Posterior cingulate gyrus (tissue), 11 donors: ENCODE data around the gene KLHL14.
"Not testable (repeated sequence)": the region's sequence is repeated elsewhere in the genome, so short reads cannot be mapped to it uniquely, and the experiment has no call there.

Source experiments
- DNase-seq, 10 donors: peaks; one replicate each; pipeline versions ENCODE4 v3.0.0 to v3.0.0-alpha.2; 2020 to 2021; ENCODE audit warnings: mixed read lengths in 3 of 10
- intact Hi-C: fragments of 100-400 bp; cut with DNase I; formaldehyde crosslinking; loops from one replicate; pipeline ENCODE4 v1.15.1; 2023

KLHL14 gene

GRCh38 chr18:32772581-32773381 is at the start of gene KLHL14:
KLHL14 (minus strand) TSS chr18:32773023; CDS start chr18:32770591, 2,432 bp downstream.
- no peak for DNase-seq
- intact Hi-C loops = no loop called here

GRCh38 chr18:32822197-32822596 is 49.4 kb upstream of the KLHL14 start:
- intact Hi-C loops = no loop called here
- DNase-seq = peak in 2 of 10 donors; percentile 50 to 62

- no peak for DNase-seq
- intact Hi-C loops = no loop called here
Measured at GRCh38 chr18:32815881-32816280, 43.1 kb upstream of the KLHL14 start.

GRCh38 chr18:32812342-32812741 is 39.5 kb upstream of the KLHL14 start:
- intact Hi-C loops = no loop called here
- no peak for DNase-seq

GRCh38 chr18:32810314-32810713 is 37.5 kb upstream of the KLHL14 start:
- intact Hi-C loops = no loop called here
- no peak for DNase-seq

GRCh38 chr18:32805354-32805753 is 32.5 kb upstream of the KLHL14 start:
- no peak for DNase-seq
- intact Hi-C loops = no loop called here

- no peak for DNase-seq
- intact Hi-C loops = no loop called here
Measured at GRCh38 chr18:32804134-32804888, 31.5 kb upstream of the KLHL14 start.

- DNase-seq = no peak
- intact Hi-C loops = no loop called here
Measured at GRCh38 chr18:32803568-32803967, 30.7 kb upstream of the KLHL14 start.

GRCh38 chr18:32802591-32803451 is 30.0 kb upstream of the KLHL14 start:
- no peak for DNase-seq
- intact Hi-C loops = no loop called here

- no peak for DNase-seq
- intact Hi-C loops = no loop called here
Measured at GRCh38 chr18:32801228-32801627, 28.4 kb upstream of the KLHL14 start.

- no peak for DNase-seq
- intact Hi-C loops = no loop called here
Measured at GRCh38 chr18:32798209-32798960, 25.6 kb upstream of the KLHL14 start.

GRCh38 chr18:32794667-32795066 is 21.8 kb upstream of the KLHL14 start:
- intact Hi-C loops = not testable (repeated sequence)
- peak in 2 of 10 donors; percentile 59 to 79 for DNase-seq

- intact Hi-C loops = no loop called here
- no peak for DNase-seq
Measured at GRCh38 chr18:32779010-32779409, 6.2 kb upstream of the KLHL14 start.

- intact Hi-C loops = no loop called here
- no peak for DNase-seq
Measured at GRCh38 chr18:32777049-32777448, 4.2 kb upstream of the KLHL14 start.

GRCh38 chr18:32776561-32776960 is 3.7 kb upstream of the KLHL14 start:
- intact Hi-C loops = no loop called here
- DNase-seq = no peak

GRCh38 chr18:32775628-32776027 is 2.8 kb upstream of the KLHL14 start:
- no peak for DNase-seq
- intact Hi-C loops = no loop called here

- no peak for DNase-seq
- intact Hi-C loops = no loop called here
Measured at GRCh38 chr18:32773382-32773712, 524 bp upstream of the KLHL14 start.

- peak in 5 of 10 donors; percentile 10 to 80 (median 69) for DNase-seq
- intact Hi-C loops = no loop called here
Measured at GRCh38 chr18:32771871-32772580, 797 bp downstream of the KLHL14 start.

- peak in 1 of 10 donors; percentile 84 for DNase-seq
- intact Hi-C loops = no loop called here
Measured at GRCh38 chr18:32771169-32771751, 1.6 kb downstream of the KLHL14 start.
